Upper lobe of right lung (tissue), 1 donor: ENCODE measurements around the gene PRSS53. TPM values are rescaled to one million over a fixed set of nuclear protein-coding genes. Genes with fewer than 3 reads are reported as not detected.
A peak's percentile ranks its signal among the peaks of the same experiment; 100 is the strongest.

Source experiments
- ATAC-seq: fragments of 200-7000 bp; cut with Tn5 transposase; one replicate; pipeline ENCODE4 v1.9.1; 2020; ENCODE audit warnings: mild to moderate bottlenecking, moderate library complexity
- DNase-seq: peaks from one replicate; pipeline ENCODE4 v3.0.0-alpha.2; 2020
- H3K27ac ChIP-seq: fragments of 200-600 bp; one replicate; pipeline ENCODE4 v1.8.0; 2022
- H3K27me3 ChIP-seq: fragments of 200-600 bp; one replicate; pipeline ENCODE4 v1.8.0; 2022; ENCODE audit warnings: mild to moderate bottlenecking
- H3K36me3 ChIP-seq: fragments of 200-600 bp; one replicate; pipeline ENCODE4 v1.8.0; 2022
- H3K4me1 ChIP-seq: fragments of 200-600 bp; one replicate; pipeline ENCODE4 v1.8.0; 2022
- H3K4me3 ChIP-seq: fragments of 200-600 bp; one replicate; pipeline ENCODE4 v1.8.0; 2022; ENCODE audit warnings: mild to moderate bottlenecking
- H3K9me3 ChIP-seq: fragments of 200-600 bp; one replicate; pipeline ENCODE4 v1.8.0; 2022
- CTCF ChIP-seq: fragments of 200-600 bp; IDR thresholded peaks from one replicate; pipeline ENCODE4 v1.8.0; 2022; ENCODE audit warnings: antibody characterized with exemption
- intact Hi-C: fragments of 100-400 bp; cut with DNase I; formaldehyde crosslinking; loops from one replicate; pipeline ENCODE4 v1.11.0; 2022
- total RNA-seq: library from RNA; stranded (reverse); fragmentation: NEBNext Ultra II Directional; extraction: Animal tissue kit (Norgen Biotek cat#: 25700); gene quantifications from one replicate; pipeline ENCODE4 v1.2.1, GENCODE V29; 2021
- donor health status: DM: no; HTN: yes; CAD: no; lungs with severe emphysema.

The PRSS53 gene
- total RNA-seq, 1 donor from 2014 or later: 1.8 TPM

- Histone ChIP-seq H3K4me3 (no peak overlapping the region), H3K9me3 (no peaks in the 10 kb centered on the region), H3K27ac (no peak overlapping the region), H3K4me1 (peaks cover 9% of the 10 kb centered on the region), H3K36me3 (peaks cover 69% of the 10 kb centered on the region), H3K27me3 (no peaks in the 10 kb centered on the region)
- intact Hi-C loops: no loop called here
- no peak for ATAC-seq
- TF ChIP-seq CTCF: no peak
- no peak for DNase-seq
Observed at GRCh38 chr16:31078597-31079341, 10.0 kb downstream of the PRSS53 start.

- Histone ChIP-seq H3K36me3 (peaks cover 59% of the 10 kb centered on the region), H3K27ac (no peak overlapping the region), H3K4me1 (peaks cover 9% of the 10 kb centered on the region), H3K27me3 (no peaks in the 10 kb centered on the region), H3K4me3 (no peak overlapping the region), H3K9me3 (no peaks in the 10 kb centered on the region)
- TF ChIP-seq CTCF: no peak
- no peak for DNase-seq
- ATAC-seq: no peak
- intact Hi-C loops: no loop called here
Observed at GRCh38 chr16:31077592-31078396, 10.9 kb downstream of the PRSS53 start.

GRCh38 chr16:31077024-31077423, 11.7 kb downstream of the PRSS53 start:
- H3K36me3 ChIP-seq: peaks cover 52% of the 10 kb centered on the region
- DNase-seq (no peak), ATAC-seq (no peak)
- peaks cover 15% of the 10 kb centered on the region for H3K4me1 ChIP-seq
- no peaks in the 10 kb centered on the region for H3K27me3 ChIP-seq
- TF ChIP-seq CTCF: no peak
- intact Hi-C loops: no loop called here
- H3K27ac ChIP-seq: no peak overlapping the region
- no peak overlapping the region for H3K4me3 ChIP-seq
- no peaks in the 10 kb centered on the region for H3K9me3 ChIP-seq

- intact Hi-C loops: no loop called here
- DNase-seq: no peak
- Histone ChIP-seq H3K4me1 (peaks cover 22% of the 10 kb centered on the region), H3K27ac (no peak overlapping the region), H3K27me3 (no peaks in the 10 kb centered on the region), H3K9me3 (no peaks in the 10 kb centered on the region), H3K36me3 (peaks cover 51% of the 10 kb centered on the region), H3K4me3 (no peak overlapping the region)
- no peak for ATAC-seq
- TF ChIP-seq CTCF: no peak
Observed at GRCh38 chr16:31076319-31076718, 12.4 kb downstream of the PRSS53 start.

GRCh38 chr16:31074814-31075183, 13.9 kb downstream of the PRSS53 start:
- Histone ChIP-seq H3K27ac (peak overlapping the region; percentile 93), H3K9me3 (no peaks in the 10 kb centered on the region), H3K4me1 (peaks cover 22% of the 10 kb centered on the region), H3K4me3 (peak overlapping the region; percentile 87), H3K27me3 (no peaks in the 10 kb centered on the region), H3K36me3 (peaks cover 36% of the 10 kb centered on the region)
- intact Hi-C loops: no loop called here
- ATAC-seq: no peak
- DNase-seq: no peak
- TF ChIP-seq CTCF: no peak
